B cell (primary cell): ENCODE measurements around the gene ZFR2. TPM values are rescaled to one million over a fixed set of nuclear protein-coding genes. Genes with fewer than 3 reads are reported as not detected.

Experiments used
- ATAC-seq: fragments of 200-7000 bp; cut with Tn5 transposase; one replicate; pipeline ENCODE4 v1.10.0; 2021; ENCODE audit warnings: low read depth, mild to moderate bottlenecking, moderate number of reproducible peaks, moderate library complexity
- CTCF ChIA-PET: fragments of 350-600 bp; sonication (Branson Sonifier 250); formaldehyde crosslinking; loops from one replicate; lab custom pipeline; 2021; ENCODE audit warnings: antibody characterized with exemption, inconsistent platforms; lab: Charles Lee
- POLR2A ChIA-PET: fragments of 350-600 bp; sonication (Branson Sonifier 250); formaldehyde crosslinking; loops from one replicate; lab custom pipeline; 2021; ENCODE audit warnings: antibody characterized with exemption; lab: Charles Lee
- DNase-seq: peaks from one replicate; pipeline ENCODE4 v3.0.0; 2013
- H2AFZ ChIP-seq: 2 replicates; pipeline ENCODE4 v1.6.1; 2012; ENCODE audit warnings: mild to moderate bottlenecking, low read depth, low read length; ENCODE audit not compliant: insufficient read depth, poor library complexity, severe bottlenecking
- H3K27ac ChIP-seq, 2 donors: 1 replicate in 1 of 2; 2 replicates in 1 of 2; pipeline ENCODE4 v1.5.1; 2012 to 2013; ENCODE audit warnings: low read length in 2 of 2, mild to moderate bottlenecking in 2 of 2, moderate library complexity in 1 of 2
- H3K27me3 ChIP-seq, 4 experiments: fragments of 200-600 bp in 1 of 4; sonication (generic) in 1 of 4; replicated peaks in 1 of 4; 1 replicate in 2 of 4; 2 replicates in 2 of 4; pipeline versions ENCODE4 v1.6.1 to v1.7.0; 2013 to 2016; ENCODE audit warnings: low read length in 3 of 4, mild to moderate bottlenecking in 2 of 4, mixed read lengths in 1 of 4, moderate library complexity in 1 of 4; ENCODE audit not compliant: insufficient read depth in 4 of 4, control insufficient read depth in 3 of 4; ENCODE audit errors: control extremely low read depth in 1 of 4
- H3K36me3 ChIP-seq, 2 experiments: replicated peaks in 1 of 2; 1 replicate in 1 of 2; 2 replicates in 1 of 2; pipeline versions ENCODE4 v1.6.1 to v1.7.1; 2013; ENCODE audit warnings: low read length in 1 of 2; ENCODE audit not compliant: insufficient read depth in 2 of 2, control insufficient read depth in 1 of 2; ENCODE audit errors: control extremely low read depth in 1 of 2, extremely low read depth in 1 of 2
- H3K4me1 ChIP-seq, 2 donors: fragments of 200-600 bp in 1 of 2; sonication (generic) in 1 of 2; 1 replicate in 1 of 2; 2 replicates in 1 of 2; pipeline versions ENCODE4 v1.5.1 to v1.6.1; 2013 to 2017; ENCODE audit warnings: low read length in 2 of 2; ENCODE audit not compliant: control insufficient read depth in 2 of 2, insufficient read depth in 2 of 2
- H3K4me2 ChIP-seq: replicated peaks from 2 replicates; pipeline ENCODE3; 2012; ENCODE audit warnings: mild to moderate bottlenecking, low read depth, low read length; ENCODE audit not compliant: poor library complexity, severe bottlenecking
- H3K4me3 ChIP-seq, 5 experiments: fragments of 200-600 bp in 1 of 5; sonication (generic) in 1 of 5; 1 replicate in 3 of 5; 2 replicates in 2 of 5; pipeline versions ENCODE4 v1.5.1 to v1.7.0; 2011 to 2016; ENCODE audit warnings: low read length in 4 of 5, mild to moderate bottlenecking in 4 of 5, low read depth in 2 of 5, control low read depth in 1 of 5, moderate library complexity in 1 of 5; ENCODE audit not compliant: insufficient read depth in 1 of 5; ENCODE audit errors: control extremely low read depth in 1 of 5, extremely low read depth in 1 of 5
- H3K79me2 ChIP-seq: fragments of 200-600 bp; sonication (generic); one replicate; pipeline ENCODE4 v1.6.0; 2016; ENCODE audit warnings: low read length; ENCODE audit not compliant: control insufficient read depth, insufficient read depth
- H3K9ac ChIP-seq: fragments of 200-600 bp; sonication (generic); 2 replicates; pipeline ENCODE4 v1.6.1; 2017; ENCODE audit warnings: mild to moderate bottlenecking, low read length, moderate library complexity
- H3K9me3 ChIP-seq, 3 donors: one replicate each; pipeline versions ENCODE4 v1.6.1 to v1.7.1; 2013; ENCODE audit warnings: low read length in 2 of 3; ENCODE audit not compliant: control insufficient read depth in 2 of 3, insufficient read depth in 1 of 3; ENCODE audit errors: control extremely low read depth in 1 of 3
- H4K20me1 ChIP-seq: 2 replicates; pipeline ENCODE4 v1.6.0; 2012; ENCODE audit warnings: mild to moderate bottlenecking, low read length; ENCODE audit not compliant: insufficient read depth, control insufficient read depth, poor library complexity, severe bottlenecking
- H3K27ac Mint-ChIP-seq: one replicate; pipeline ENCODE4 v1.8.0; 2021; ENCODE audit warnings: mixed read lengths
- H3K27me3 Mint-ChIP-seq: one replicate; pipeline ENCODE4 v1.8.0; 2021; ENCODE audit warnings: mixed read lengths
- H3K4me1 Mint-ChIP-seq: one replicate; pipeline ENCODE4 v1.8.0; 2021; ENCODE audit warnings: mixed read lengths
- H3K4me3 Mint-ChIP-seq: one replicate; pipeline ENCODE4 v1.8.0; 2021; ENCODE audit warnings: mixed read lengths
- H3K9me3 Mint-ChIP-seq: one replicate; pipeline ENCODE4 v1.8.0; 2022; ENCODE audit warnings: mixed read lengths; ENCODE audit not compliant: insufficient read depth
- EZH2 ChIP-seq: IDR thresholded peaks from 2 replicates; pipeline ENCODE4 v1.6.1; 2012; ENCODE audit warnings: borderline replicate concordance, low read depth, mild to moderate bottlenecking, moderate library complexity, low read length; ENCODE audit not compliant: insufficient read depth, poor library complexity, severe bottlenecking
- WGBS: methylation state at CpG from one replicate; pipeline ENCODE4 v1.1.5; 2013; ENCODE audit warnings: missing lambda C conversion rate; ENCODE audit not compliant: insufficient coverage; 5-methylcytosine and 5-hydroxymethylcytosine counted together
- intact Hi-C: fragments of 100-400 bp; cut with micrococcal nuclease; formaldehyde crosslinking; loops from one replicate; pipeline ENCODE4 v1.10.0; 2022
- polyA plus RNA-seq: library from polyadenylated mRNA; depleted of rRNA; stranded (reverse); fragments of >200 nt; gene quantifications from 2 replicates; pipeline ENCODE4 v1.2.3, GENCODE V29; 2012
- total RNA-seq, 2 donors: library from RNA; stranded (reverse); fragments of 120-200 nt in 1 of 2; gene quantifications; 1 replicate in 1 of 2; 2 replicates in 1 of 2; pipeline versions ENCODE4 v1.2.3 to v1.2.4, GENCODE V29; 2013 to 2022
- TF ChIP-seq, protein P1 (sequence below): fragments of 200-600 bp; IDR thresholded peaks from one replicate; pipeline ENCODE4 v1.8.0; 2022; ENCODE audit warnings: antibody characterized with exemption, mild to moderate bottlenecking

The ZFR2 gene
- total and polyA plus RNA-seq, 2 donors (not counting 1 experiment from before 2014, with no cell fraction given): 0.36 to 0.39 TPM

DNA sequence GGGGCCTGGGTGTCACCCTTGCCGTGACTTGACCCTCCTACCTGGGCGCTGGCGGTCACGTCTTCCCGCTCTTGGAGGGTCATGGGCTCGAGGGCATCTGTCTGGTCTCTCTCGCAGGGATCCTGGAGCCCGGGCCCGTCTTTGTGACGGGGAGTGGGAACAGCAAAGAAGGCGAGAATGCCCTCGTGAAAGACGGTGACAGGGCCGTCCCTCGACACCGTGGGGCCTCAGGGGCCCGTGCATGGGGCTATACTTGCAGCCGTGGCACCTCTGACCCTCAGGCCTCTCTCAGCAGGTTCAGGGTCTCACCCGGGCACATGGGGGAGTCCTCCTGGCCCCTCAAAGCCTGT is 61.7 kb downstream of the ZFR2 start:
- Histone ChIP-seq H4K20me1 (no peaks in the 10 kb centered on the region), H3K27me3 (no peaks in the 10 kb centered on the region), H3K9ac (no peak overlapping the region), H2AFZ (no peak overlapping the region), H3K79me2 (no peaks in the 10 kb centered on the region), H3K9me3 (peaks cover 0 to 42% (median 0%) of the 10 kb centered on the region in 3 donors), H3K4me2 (no peak overlapping the region), H3K4me3 (no peak overlapping the region), H3K36me3 (no peaks in the 10 kb centered on the region), H3K27ac (no peak overlapping the region), H3K4me1 (peaks cover 28 to 42% of the 10 kb centered on the region in 2 donors)
- H3K4me1 Mint-ChIP-seq: peaks cover 37% of the 10 kb centered on the region
- peaks cover 6% of the 10 kb centered on the region for H3K27me3 Mint-ChIP-seq
- no peak for DNase-seq
- POLR2A ChIA-PET: no interaction called here
- intact Hi-C loops: no loop called here
- 85% methylated on average over 19 of the region's 19 CpGs for WGBS
- no peak overlapping the region for H3K4me3 Mint-ChIP-seq
- ATAC-seq: no peak
- TF ChIP-seq, protein P1, sequence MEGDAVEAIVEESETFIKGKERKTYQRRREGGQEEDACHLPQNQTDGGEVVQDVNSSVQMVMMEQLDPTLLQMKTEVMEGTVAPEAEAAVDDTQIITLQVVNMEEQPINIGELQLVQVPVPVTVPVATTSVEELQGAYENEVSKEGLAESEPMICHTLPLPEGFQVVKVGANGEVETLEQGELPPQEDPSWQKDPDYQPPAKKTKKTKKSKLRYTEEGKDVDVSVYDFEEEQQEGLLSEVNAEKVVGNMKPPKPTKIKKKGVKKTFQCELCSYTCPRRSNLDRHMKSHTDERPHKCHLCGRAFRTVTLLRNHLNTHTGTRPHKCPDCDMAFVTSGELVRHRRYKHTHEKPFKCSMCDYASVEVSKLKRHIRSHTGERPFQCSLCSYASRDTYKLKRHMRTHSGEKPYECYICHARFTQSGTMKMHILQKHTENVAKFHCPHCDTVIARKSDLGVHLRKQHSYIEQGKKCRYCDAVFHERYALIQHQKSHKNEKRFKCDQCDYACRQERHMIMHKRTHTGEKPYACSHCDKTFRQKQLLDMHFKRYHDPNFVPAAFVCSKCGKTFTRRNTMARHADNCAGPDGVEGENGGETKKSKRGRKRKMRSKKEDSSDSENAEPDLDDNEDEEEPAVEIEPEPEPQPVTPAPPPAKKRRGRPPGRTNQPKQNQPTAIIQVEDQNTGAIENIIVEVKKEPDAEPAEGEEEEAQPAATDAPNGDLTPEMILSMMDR: no peak
- no peak for TF ChIP-seq EZH2
- H3K9me3 Mint-ChIP-seq: peaks cover 4% of the 10 kb centered on the region
- no peak overlapping the region for H3K27ac Mint-ChIP-seq
- CTCF ChIA-PET: no interaction called here

DNA sequence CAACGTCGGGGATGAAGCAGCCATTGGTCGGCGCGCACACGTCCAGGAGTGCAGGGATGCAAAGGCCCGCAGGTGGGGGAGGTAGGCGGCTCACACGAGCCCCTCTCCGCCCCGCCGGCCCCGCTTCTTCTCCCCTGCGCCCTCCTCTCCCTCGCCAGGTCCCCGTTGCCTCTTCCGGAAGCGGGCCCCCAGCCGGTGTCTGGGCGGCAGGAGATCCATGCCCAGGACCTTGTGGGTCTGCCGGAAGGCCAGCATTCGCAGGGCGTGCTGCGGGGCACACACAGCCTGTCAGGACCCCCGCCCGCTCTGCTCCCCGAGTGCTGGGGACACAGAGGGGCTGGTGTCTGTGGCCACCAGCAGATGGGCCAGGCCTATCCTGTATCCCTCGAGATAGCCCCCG is 63.0 kb downstream of the ZFR2 start:
- ATAC-seq (no peak), DNase-seq (no peak)
- H4K20me1 ChIP-seq: no peaks in the 10 kb centered on the region
- CTCF ChIA-PET: interaction anchor here (1.2 kb wide), 1 partner anchor 16 kb away, joined by 3 read pairs; no protein-coding TSS in a partner anchor
- Mint-ChIP-seq H3K9me3 (peaks cover 4% of the 10 kb centered on the region), H3K27me3 (peaks cover 6% of the 10 kb centered on the region), H3K27ac (no peak overlapping the region), H3K4me1 (peaks cover 41% of the 10 kb centered on the region), H3K4me3 (no peak overlapping the region)
- H3K36me3 ChIP-seq: no peaks in the 10 kb centered on the region
- intact Hi-C loops: no loop called here
- no peaks in the 10 kb centered on the region for H3K79me2 ChIP-seq
- peaks cover 0 to 37% (median 0%) of the 10 kb centered on the region in 3 donors for H3K9me3 ChIP-seq
- H3K27me3 ChIP-seq: peaks cover 0 to 12% (median 6%) of the 10 kb centered on the region in 4 experiments
- 95% methylated on average over 26 of the region's 29 CpGs for WGBS
- H3K27ac ChIP-seq: no peak overlapping the region
- TF ChIP-seq EZH2: no peak
- TF ChIP-seq, protein P1: no peak
- POLR2A ChIA-PET: no interaction called here
- no peak overlapping the region for H3K4me3 ChIP-seq
- H2AFZ ChIP-seq: no peak overlapping the region
- no peak overlapping the region for H3K9ac ChIP-seq
- H3K4me1 ChIP-seq: peaks cover 27 to 42% of the 10 kb centered on the region in 2 donors
- H3K4me2 ChIP-seq: no peak overlapping the region
